K562 treated with DMSO at 1 percent for 24 hours (cell line): ENCODE results near the gene FILIP1L. TPM values are rescaled to one million over a fixed set of nuclear protein-coding genes. Genes with fewer than 3 reads are reported as not detected.

Experiments used
- total RNA-seq: library from RNA; unstranded; fragments of 300-600 nt; gene quantifications from 2 replicates; pipeline ENCODE4 v1.2.3, GENCODE V29; 2022; ENCODE audit warnings: low read depth; ENCODE audit not compliant: insufficient read depth

FILIP1L gene
- 3.7 and 4.7 TPM in 2 replicates for total RNA-seq

DNA sequence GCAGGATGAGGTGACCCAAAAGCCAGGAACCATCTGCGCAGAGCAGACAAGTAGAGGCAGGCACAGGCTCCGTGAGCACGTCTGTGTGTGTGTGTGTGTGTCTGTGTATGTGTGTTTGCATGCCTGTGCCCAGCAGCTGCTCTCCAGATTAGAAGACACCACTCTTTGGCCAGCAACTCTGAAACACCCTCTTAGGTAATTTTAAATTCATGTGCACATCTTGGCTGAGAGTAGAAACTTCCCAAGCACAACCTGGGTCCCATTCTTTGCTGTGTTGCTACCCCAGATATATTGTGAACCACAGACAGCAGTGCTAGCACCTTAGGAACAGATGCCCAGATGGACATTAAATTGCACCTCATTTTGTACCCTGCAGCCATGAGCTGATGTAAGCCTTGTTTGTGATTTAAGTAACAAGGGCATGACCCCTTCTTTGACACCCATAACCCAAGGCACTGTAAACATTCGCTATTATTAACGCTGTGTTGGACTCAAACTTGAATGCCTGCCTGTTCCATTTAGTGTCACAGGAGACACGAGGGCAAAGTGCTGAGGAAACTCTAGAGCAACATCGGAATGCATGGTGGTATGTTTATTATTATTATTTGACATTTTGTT is at the start of gene FILIP1L:
Gene FILIP1L, minus strand, starts transcription at position 89 of the 618 bp plus-strand sequence.

DNA sequence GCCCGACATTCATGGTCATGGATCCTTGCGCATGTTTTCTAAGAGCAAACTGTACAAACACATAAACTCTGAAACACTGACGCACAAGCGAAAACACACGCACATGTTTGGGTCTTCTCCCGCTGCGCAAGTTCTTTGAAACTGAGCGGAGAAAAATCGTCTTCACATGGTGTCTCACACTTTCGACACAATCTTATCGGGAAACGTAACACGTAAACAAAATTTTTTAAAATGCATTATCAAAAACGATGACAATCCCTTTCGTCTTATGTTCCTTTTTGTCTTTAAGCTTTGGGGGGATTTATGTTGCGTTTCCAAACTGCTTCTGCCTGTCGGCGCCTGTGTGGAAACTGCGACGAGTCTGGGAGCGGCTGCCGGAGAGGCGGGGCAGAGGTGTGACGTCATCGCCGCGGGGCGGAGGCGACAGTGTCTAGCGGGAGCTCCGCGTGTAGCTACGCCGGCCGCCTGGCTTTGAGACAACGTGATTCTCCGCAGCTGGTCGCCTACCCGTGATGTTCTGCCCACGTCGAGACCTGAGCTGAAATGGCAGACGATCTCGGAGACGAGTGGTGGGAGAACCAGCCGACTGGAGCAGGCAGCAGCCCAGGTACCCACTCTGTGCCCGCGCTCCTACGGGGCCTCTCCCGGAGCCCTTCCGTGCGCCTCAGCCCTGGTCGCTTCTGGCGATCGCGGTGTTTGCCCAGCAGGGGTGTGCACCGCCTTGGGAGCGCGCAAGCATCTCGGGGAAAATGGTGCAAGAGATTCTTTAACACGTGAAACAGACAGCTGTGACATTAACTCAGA is 296.7 kb downstream of the FILIP1L start, which contains the start of gene CMSS1:
Gene CMSS1, plus strand, starts transcription at position 426 of the 804 bp plus-strand sequence.

Other genes with a start within 250 kb of the FILIP1L start
- gene TBC1D23, start 146.5 kb upstream of the FILIP1L start, total RNA-seq, result 10.2 and 16.8 TPM in 2 replicates
- gene NIT2, start 220.3 kb upstream of the FILIP1L start, total RNA-seq, result 15.9 and 19.5 TPM in 2 replicates